ENCODE measurements around the gene SPATA3. TPM values are rescaled to one million over a fixed set of nuclear protein-coding genes. Genes with fewer than 3 reads are reported as not detected.

The SPATA3 gene
- total RNA-seq, 4 donors from 2014 or later = not detected

DNA sequence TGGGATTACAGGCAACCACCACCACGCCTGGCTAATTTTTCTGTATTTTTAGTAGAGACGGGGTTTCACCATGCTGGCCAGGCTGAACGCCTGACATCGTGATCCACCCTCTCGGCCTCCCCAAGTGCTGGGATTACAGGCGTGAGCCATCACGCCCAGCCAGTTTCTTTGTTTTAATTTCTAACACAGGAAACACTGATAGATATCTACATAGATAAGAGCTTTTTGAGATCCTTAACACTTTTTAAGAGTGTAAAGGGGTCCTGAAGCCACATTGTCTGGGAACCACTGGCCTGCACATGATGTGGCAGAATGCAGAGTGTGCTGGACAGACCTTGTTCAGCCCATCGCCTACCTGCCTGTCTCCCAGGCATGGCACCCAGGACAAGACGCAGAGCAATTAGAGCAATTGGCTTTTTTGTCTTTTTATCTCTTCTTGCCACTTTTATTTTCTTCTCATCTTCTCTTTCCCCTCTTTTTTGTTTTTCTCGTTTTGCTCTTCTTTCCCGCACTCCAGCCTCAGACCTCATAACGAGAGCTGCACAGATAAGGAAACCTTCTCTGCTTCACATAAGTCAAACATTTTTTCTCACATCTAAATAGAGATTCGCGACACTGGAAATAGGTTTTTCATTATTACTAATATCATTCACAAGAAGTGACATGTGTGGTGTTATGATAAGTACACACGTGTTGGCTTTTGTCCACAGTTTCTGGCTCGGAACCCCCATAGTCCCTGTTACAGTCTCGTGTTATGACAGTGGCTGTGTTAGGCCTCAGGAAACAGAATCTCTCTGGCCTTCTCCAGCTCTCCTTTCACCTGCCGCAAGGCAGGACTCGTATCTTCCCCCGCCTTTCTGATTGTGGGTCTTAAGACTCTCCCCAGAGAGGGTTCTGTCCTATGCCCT lies 45.7 kb upstream of the SPATA3 start:
- intact Hi-C loops (cut with DNase I; ENCODE audit: low total_unique reads) (no loop called here), in situ Hi-C loops (cut with MboI; ENCODE audit: low sequenced_read_pairs in 4 of 4) (no loop called here)
- no peak overlapping the region for H3K27ac ChIP-seq

GRCh38 chr2:230950874-230951339 lies 45.0 kb upstream of the SPATA3 start:
- Histone ChIP-seq H3K27ac (no peak overlapping the region), H3K27me3 (no peaks in the 10 kb centered on the region), H3K4me1 (no peaks in the 10 kb centered on the region), H3K4me3 (no peak overlapping the region), H3K9me3 (no peaks in the 10 kb centered on the region), H3K36me3 (no peaks in the 10 kb centered on the region)
- in situ Hi-C loops (cut with MboI; ENCODE audit: low sequenced_read_pairs in 4 of 4) = no loop called here
- no peak for TF ChIP-seq CTCF (IDR thresholded peaks at IDR 0.05 in 4 of 5, conservative IDR thresholded peaks at IDR 0.05 in 1 of 5)
- no peak for TF ChIP-seq POLR2A (IDR thresholded peaks at IDR 0.05)
- DNase-seq (no peak), ATAC-seq (no peak)
- intact Hi-C loops (cut with DNase I; ENCODE audit: low total_unique reads) = no loop called here

More for the DNA sequence above, 45.7 kb upstream of the SPATA3 start:
- ATAC-seq = no peak
- Histone ChIP-seq H3K36me3 (no peaks in the 10 kb centered on the region), H3K9me3 (no peaks in the 10 kb centered on the region), H3K27me3 (no peaks in the 10 kb centered on the region), H3K4me3 (no peak overlapping the region), H3K4me1 (no peaks in the 10 kb centered on the region)
- TF ChIP-seq CTCF (IDR thresholded peaks at IDR 0.05 in 4 of 5, conservative IDR thresholded peaks at IDR 0.05 in 1 of 5) (no peak), POLR2A (IDR thresholded peaks at IDR 0.05) (no peak)
- DNase-seq = no peak

GRCh38 chr2:230951396-230951795 lies 44.5 kb upstream of the SPATA3 start:
- no peak for TF ChIP-seq CTCF (IDR thresholded peaks at IDR 0.05 in 4 of 5, conservative IDR thresholded peaks at IDR 0.05 in 1 of 5)
- no peak for TF ChIP-seq POLR2A (IDR thresholded peaks at IDR 0.05)

DNA sequence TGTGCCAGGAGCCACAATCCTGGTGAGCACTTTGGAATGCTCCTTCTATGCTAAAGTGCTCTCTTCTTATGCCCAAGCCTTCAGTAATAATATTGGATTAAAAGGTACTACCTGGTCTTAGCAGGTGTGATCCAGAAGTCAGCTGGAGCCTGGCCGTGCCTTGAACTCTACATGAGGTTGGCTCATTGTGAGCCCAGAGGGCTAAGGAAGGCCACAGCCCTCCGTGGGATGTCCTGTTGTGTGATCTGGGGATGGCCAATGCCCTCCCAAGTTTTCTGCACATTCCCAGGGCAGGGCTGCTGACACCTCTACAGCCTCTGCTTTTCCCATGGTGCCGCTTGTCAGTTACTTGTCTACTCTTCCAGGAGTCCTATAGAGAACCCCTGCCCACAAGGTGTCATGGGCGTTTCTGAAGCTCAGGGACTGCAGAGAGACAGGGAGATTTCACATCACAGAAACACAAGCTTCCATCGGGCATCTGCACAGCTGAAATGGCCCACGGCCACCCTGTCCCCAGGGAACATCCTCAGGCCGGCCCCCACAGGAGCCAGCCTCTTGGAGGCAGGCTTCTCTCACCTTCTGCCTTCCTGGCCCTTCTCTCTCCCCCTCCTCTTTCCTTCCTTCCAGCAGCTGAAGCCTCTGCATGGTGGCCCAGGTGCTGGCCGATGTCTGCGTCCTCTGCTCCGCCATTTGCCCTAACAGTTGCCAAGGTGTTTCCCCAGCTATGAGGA lies 43.5 kb upstream of the SPATA3 start:
- in situ Hi-C loops (cut with MboI; ENCODE audit: low sequenced_read_pairs in 4 of 4) (no loop called here), intact Hi-C loops (cut with DNase I; ENCODE audit: low total_unique reads) (no loop called here)
- H3K9me3 ChIP-seq = no peaks in the 10 kb centered on the region
- H3K27ac ChIP-seq = no peak overlapping the region
- peaks cover 4 to 7% of the 10 kb centered on the region in 2 donors for H3K4me1 ChIP-seq
- H3K27me3 ChIP-seq = peaks cover 7 to 13% (median 8%) of the 10 kb centered on the region in 3 donors
- DNase-seq (no peak), ATAC-seq (no peak)
- H3K36me3 ChIP-seq = no peaks in the 10 kb centered on the region
- TF ChIP-seq POLR2A (IDR thresholded peaks at IDR 0.05) (no peak), CTCF (IDR thresholded peaks at IDR 0.05 in 4 of 5, conservative IDR thresholded peaks at IDR 0.05 in 1 of 5) (no peak)
- H3K4me3 ChIP-seq = no peak overlapping the region

More at GRCh38 chr2:230951396-230951795, 44.5 kb upstream of the SPATA3 start:
- Histone ChIP-seq H3K27me3 (peaks cover 0 to 3% (median 0%) of the 10 kb centered on the region in 3 donors), H3K9me3 (no peaks in the 10 kb centered on the region), H3K27ac (no peak overlapping the region), H3K4me3 (no peak overlapping the region), H3K36me3 (no peaks in the 10 kb centered on the region), H3K4me1 (no peaks in the 10 kb centered on the region)
- intact Hi-C loops (cut with DNase I; ENCODE audit: low total_unique reads) (no loop called here), in situ Hi-C loops (cut with MboI; ENCODE audit: low sequenced_read_pairs in 4 of 4) (no loop called here)
- DNase-seq (no peak), ATAC-seq (no peak)

All from gastrocnemius medialis (tissue), 4 donors.